Stimulated activated CD8-positive, alpha-beta memory T cell treated with anti-CD3 and anti-CD28 coated beads, Interleukin-4, amount 100 ng/mL, for 24 hours (primary cell): ENCODE results near the gene MEIS2.

Experiments used
- DNase-seq: peaks from one replicate; pipeline ENCODE4 v3.0.0-alpha.2; 2020; ENCODE audit warnings: low read depth

The MEIS2 gene

GRCh38 chr15:36965570-36966342 lies 134.6 kb downstream of the MEIS2 start:
- no peak for DNase-seq

- no peak for DNase-seq
Measured at GRCh38 chr15:36964626-36965025, 135.7 kb downstream of the MEIS2 start.

- no peak for DNase-seq
Measured at GRCh38 chr15:36961956-36962355, 138.4 kb downstream of the MEIS2 start.

GRCh38 chr15:36960947-36961227 lies 139.5 kb downstream of the MEIS2 start:
- DNase-seq: no peak

GRCh38 chr15:36960179-36960946 lies 140.0 kb downstream of the MEIS2 start:
- no peak for DNase-seq

GRCh38 chr15:36959746-36960145 lies 140.6 kb downstream of the MEIS2 start:
- no peak for DNase-seq

GRCh38 chr15:36958606-36959005 lies 141.7 kb downstream of the MEIS2 start:
- no peak for DNase-seq

GRCh38 chr15:36954486-36954885 lies 145.9 kb downstream of the MEIS2 start:
- DNase-seq: no peak

- DNase-seq: no peak
Measured at GRCh38 chr15:36953346-36953745, 147.0 kb downstream of the MEIS2 start.

GRCh38 chr15:36951731-36952247 lies 148.6 kb downstream of the MEIS2 start:
- no peak for DNase-seq

- no peak for DNase-seq
Measured at GRCh38 chr15:36950371-36950770, 150.0 kb downstream of the MEIS2 start.

- DNase-seq: no peak
Measured at GRCh38 chr15:36948982-36949381, 151.4 kb downstream of the MEIS2 start.

GRCh38 chr15:36947035-36947719 lies 153.2 kb downstream of the MEIS2 start:
- DNase-seq: no peak

- no peak for DNase-seq
Measured at GRCh38 chr15:36944442-36944841, 155.9 kb downstream of the MEIS2 start.

GRCh38 chr15:36943508-36944361 lies 156.6 kb downstream of the MEIS2 start:
- DNase-seq: no peak

- DNase-seq: no peak
Measured at GRCh38 chr15:36942248-36942827, 158.0 kb downstream of the MEIS2 start.

- DNase-seq: no peak
Measured at GRCh38 chr15:36941798-36942197, 158.6 kb downstream of the MEIS2 start.

- no peak for DNase-seq
Measured at GRCh38 chr15:36940636-36941260, 159.6 kb downstream of the MEIS2 start.

- DNase-seq: no peak
Measured at GRCh38 chr15:36940219-36940618, 160.1 kb downstream of the MEIS2 start.

GRCh38 chr15:36938764-36939163 lies 161.6 kb downstream of the MEIS2 start:
- no peak for DNase-seq

GRCh38 chr15:36938131-36938530 lies 162.2 kb downstream of the MEIS2 start:
- DNase-seq: no peak
